ENCODE data around the gene CCDC137.

CCDC137 gene

DNA sequence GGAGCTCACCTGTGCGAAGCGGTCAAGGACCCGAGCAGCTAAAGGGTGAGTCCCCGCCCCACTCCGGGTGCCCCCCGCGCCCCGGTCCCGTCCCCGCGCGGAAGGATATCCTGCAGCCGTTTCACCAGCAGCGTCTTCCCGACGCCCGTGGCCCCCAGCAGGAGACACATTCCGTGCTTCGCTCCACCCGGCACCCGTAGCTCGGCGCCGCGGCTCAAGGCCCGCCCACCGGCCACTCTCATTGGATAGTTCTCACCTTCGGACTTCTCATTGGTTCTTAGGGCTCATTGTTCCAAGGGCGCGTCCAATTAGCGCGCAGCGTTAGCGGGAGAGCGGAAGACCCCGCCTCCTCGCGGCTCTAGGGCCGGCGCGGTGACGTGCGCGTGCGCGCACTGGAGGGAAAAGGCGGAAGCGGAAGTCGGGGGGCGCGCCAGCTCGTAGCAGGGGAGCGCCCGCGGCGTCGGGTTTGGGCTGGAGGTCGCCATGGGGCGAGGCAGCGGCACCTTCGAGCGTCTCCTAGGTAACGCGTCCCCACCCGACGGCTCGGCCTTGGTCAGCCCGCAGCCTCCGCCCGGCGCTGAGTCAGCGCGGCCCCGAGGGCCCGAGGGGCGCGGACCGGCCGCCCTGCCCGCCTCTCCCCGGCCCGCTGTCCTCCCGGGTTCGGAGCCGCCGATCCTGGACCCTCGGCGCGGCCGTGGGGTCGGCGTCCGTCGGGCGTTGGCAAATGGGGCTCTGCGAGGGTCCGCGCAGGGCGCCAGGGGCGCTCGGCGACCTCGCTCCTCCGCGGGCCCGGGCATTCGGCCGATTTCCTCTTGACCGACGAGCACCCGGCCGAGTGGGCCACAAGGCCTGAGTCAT lies 17.3 kb downstream of the CCDC137 start, which contains the start of the genes ARL16 and HGS (continued):
- TF ChIP-seq, protein P1, sequence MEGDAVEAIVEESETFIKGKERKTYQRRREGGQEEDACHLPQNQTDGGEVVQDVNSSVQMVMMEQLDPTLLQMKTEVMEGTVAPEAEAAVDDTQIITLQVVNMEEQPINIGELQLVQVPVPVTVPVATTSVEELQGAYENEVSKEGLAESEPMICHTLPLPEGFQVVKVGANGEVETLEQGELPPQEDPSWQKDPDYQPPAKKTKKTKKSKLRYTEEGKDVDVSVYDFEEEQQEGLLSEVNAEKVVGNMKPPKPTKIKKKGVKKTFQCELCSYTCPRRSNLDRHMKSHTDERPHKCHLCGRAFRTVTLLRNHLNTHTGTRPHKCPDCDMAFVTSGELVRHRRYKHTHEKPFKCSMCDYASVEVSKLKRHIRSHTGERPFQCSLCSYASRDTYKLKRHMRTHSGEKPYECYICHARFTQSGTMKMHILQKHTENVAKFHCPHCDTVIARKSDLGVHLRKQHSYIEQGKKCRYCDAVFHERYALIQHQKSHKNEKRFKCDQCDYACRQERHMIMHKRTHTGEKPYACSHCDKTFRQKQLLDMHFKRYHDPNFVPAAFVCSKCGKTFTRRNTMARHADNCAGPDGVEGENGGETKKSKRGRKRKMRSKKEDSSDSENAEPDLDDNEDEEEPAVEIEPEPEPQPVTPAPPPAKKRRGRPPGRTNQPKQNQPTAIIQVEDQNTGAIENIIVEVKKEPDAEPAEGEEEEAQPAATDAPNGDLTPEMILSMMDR (tag by site-specific recombination; IDR thresholded peaks at IDR 0.05), result no peak
- TF ChIP-seq, protein P2, sequence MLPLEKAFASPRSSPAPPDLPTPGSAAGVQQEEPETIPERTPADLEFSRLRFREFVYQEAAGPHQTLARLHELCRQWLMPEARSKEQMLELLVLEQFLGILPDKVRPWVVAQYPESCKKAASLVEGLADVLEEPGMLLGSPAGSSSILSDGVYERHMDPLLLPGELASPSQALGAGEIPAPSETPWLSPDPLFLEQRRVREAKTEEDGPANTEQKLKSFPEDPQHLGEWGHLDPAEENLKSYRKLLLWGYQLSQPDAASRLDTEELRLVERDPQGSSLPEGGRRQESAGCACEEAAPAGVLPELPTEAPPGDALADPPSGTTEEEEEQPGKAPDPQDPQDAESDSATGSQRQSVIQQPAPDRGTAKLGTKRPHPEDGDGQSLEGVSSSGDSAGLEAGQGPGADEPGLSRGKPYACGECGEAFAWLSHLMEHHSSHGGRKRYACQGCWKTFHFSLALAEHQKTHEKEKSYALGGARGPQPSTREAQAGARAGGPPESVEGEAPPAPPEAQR (tag by site-specific recombination; IDR thresholded peaks at IDR 0.05), result no peak
- 0 out of 2 replicates have a peak, but pooled peaks have one; percentile 16 for TF ChIP-seq ZNF391 (tag by site-specific recombination; IDR thresholded peaks at IDR 0.05; ENCODE audit: borderline replicate concordance, low read depth)
- 0 out of 2 replicates have a peak, but pooled peaks have one; percentile 12 for TF ChIP-seq ZNF184 (tag by site-specific recombination; IDR thresholded peaks at IDR 0.05)
- TF ChIP-seq ZNF830 (tag by site-specific recombination; IDR thresholded peaks at IDR 0.05; ENCODE audit: low read depth), result no peak
- TF ChIP-seq, protein P3, sequence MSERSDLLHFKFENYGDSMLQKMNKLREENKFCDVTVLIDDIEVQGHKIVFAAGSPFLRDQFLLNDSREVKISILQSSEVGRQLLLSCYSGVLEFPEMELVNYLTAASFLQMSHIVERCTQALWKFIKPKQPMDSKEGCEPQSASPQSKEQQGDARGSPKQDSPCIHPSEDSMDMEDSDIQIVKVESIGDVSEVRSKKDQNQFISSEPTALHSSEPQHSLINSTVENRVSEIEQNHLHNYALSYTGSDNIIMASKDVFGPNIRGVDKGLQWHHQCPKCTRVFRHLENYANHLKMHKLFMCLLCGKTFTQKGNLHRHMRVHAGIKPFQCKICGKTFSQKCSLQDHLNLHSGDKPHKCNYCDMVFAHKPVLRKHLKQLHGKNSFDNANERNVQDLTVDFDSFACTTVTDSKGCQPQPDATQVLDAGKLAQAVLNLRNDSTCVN (tag by site-specific recombination; optimal IDR thresholded peaks at IDR 0.05), result peak; percentile 99
- no peak for TF ChIP-seq ZNF202 (tag by site-specific recombination; IDR thresholded peaks at IDR 0.05; ENCODE audit: borderline replicate concordance)
- TF ChIP-seq ZNF596 (tag by site-specific recombination; IDR thresholded peaks at IDR 0.05), result peak; percentile 55; the same call in 1 of the 2 replicates
- no peak for TF ChIP-seq SCRT2 (tag by site-specific recombination; IDR thresholded peaks at IDR 0.05)
- no peak for TF ChIP-seq ZNF174 (tag by site-specific recombination; IDR thresholded peaks at IDR 0.05)
- 0 out of 2 replicates have a peak, but pooled peaks have one; percentile 14 for TF ChIP-seq YY1 (tag by site-specific recombination; IDR thresholded peaks at IDR 0.05)
- no peak for TF ChIP-seq ZNF132 (tag by site-specific recombination; IDR thresholded peaks at IDR 0.05; ENCODE audit: borderline replicate concordance)
- TF ChIP-seq ZNF658 (tag by site-specific recombination; IDR thresholded peaks at IDR 0.05), result no peak

DNA sequence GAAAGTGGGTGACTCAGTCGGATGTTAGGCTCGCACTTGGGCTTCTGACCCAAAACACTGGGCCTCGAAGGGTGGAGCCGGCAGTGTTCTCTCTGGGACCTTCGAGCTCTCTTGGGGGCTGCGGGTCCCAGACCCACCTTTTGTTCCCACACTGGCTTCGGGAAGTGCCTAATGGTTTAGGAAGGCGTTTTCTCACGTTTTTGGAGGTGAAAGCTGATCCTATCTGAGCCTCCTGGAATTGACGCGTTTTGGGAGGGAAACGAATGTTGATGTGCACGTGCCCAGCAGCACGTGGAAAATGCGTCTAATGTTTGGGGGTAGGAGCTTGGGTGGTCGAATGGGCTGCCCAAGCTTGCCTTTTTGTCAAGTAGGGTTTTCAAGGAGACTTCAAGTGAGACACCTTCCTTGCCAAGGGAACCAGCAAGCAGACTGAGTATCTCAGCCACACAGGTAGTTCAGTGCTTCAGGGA lies 17.9 kb downstream of the CCDC137 start:
- Histone ChIP-seq H3K4me3 (ENCODE audit: low read depth, low read length) (peak overlapping the region; percentile 75), H3K9me3 (ENCODE audit: control insufficient read depth, insufficient read depth, low read depth, low read length) (no peaks in the 10 kb centered on the region), H3K36me3 (ENCODE audit: control insufficient read depth in 2 of 2, insufficient read depth in 1 of 2, low read length in 2 of 2) (peaks cover 6 to 61% of the 10 kb centered on the region in 2 experiments; a peak in 2 of 3 replicates), H3K4me1 (ENCODE audit: control insufficient read depth, insufficient read depth, low read length) (peaks cover 4% of the 10 kb centered on the region), H3K27ac (ENCODE audit: extremely low read depth, low read depth, low read length) (peak overlapping the region; percentile 78)
- ChIA-PET CTCF (interaction anchor here (0.6 to 2.1 kb wide), 3 partner anchors 9 to 345 kb away, joined by 3 to 7 read pairs (median 4); no protein-coding TSS in a partner anchor), POLR2A (interaction anchor here (0.9 to 6.6 kb wide), 15 partner anchors 10 to 353 kb away, joined by 3 to 109 read pairs (median 9); partner anchors contain the start of genes ACTG1, CCDC137, DCXR and FAAP100)
- TF ChIP-seq ZNF239 (tag by site-specific recombination; IDR thresholded peaks at IDR 0.05), result no peak
- peak; percentile 35; the same call in 1 of the 2 replicates for TF ChIP-seq ZNF335 (tag by site-specific recombination; conservative IDR thresholded peaks at IDR 0.05)
- TF ChIP-seq, protein P4, sequence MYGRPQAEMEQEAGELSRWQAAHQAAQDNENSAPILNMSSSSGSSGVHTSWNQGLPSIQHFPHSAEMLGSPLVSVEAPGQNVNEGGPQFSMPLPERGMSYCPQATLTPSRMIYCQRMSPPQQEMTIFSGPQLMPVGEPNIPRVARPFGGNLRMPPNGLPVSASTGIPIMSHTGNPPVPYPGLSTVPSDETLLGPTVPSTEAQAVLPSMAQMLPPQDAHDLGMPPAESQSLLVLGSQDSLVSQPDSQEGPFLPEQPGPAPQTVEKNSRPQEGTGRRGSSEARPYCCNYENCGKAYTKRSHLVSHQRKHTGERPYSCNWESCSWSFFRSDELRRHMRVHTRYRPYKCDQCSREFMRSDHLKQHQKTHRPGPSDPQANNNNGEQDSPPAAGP (tag by site-specific recombination; IDR thresholded peaks at IDR 0.05), result 0 out of 2 replicates have a peak, but pooled peaks have one; percentile 9

Data from HEK293 (cell line).